Hepatocyte (in vitro differentiated cells): Measurements from ENCODE around the gene ASIC2. TPM values are rescaled to one million over a fixed set of nuclear protein-coding genes. Genes with fewer than 3 reads are reported as not detected.

ENCODE experiments used
- DNase-seq: peaks from one replicate; pipeline ENCODE4 v3.0.0-alpha.2; 2016; ENCODE audit warnings: low spot score
- H2AFZ ChIP-seq: fragments of 200-600 bp; sonication (generic); 2 replicates; pipeline ENCODE4 v1.6.0; 2016; ENCODE audit warnings: antibody characterized with exemption, mild to moderate bottlenecking
- H3K27ac ChIP-seq: fragments of 200-600 bp; sonication (generic); 2 replicates; pipeline ENCODE4 v1.5.1; 2016; ENCODE audit warnings: mild to moderate bottlenecking
- H3K27me3 ChIP-seq: fragments of 200-600 bp; sonication (generic); 2 replicates; pipeline ENCODE4 v1.6.1; 2016
- H3K36me3 ChIP-seq: fragments of 200-600 bp; sonication (generic); replicated peaks from 2 replicates; pipeline ENCODE4 v1.5.1; 2016; ENCODE audit warnings: low read depth; ENCODE audit not compliant: insufficient read depth
- H3K4me1 ChIP-seq: fragments of 200-600 bp; sonication (generic); 2 replicates; pipeline ENCODE4 v1.5.1; 2016; ENCODE audit warnings: mild to moderate bottlenecking, moderate library complexity; ENCODE audit not compliant: insufficient read depth
- H3K4me2 ChIP-seq: fragments of 200-600 bp; sonication (generic); 2 replicates; pipeline ENCODE4 v1.6.0; 2016
- H3K4me3 ChIP-seq: fragments of 200-600 bp; sonication (generic); 2 replicates; pipeline ENCODE4 v1.5.1; 2016; ENCODE audit warnings: mild to moderate bottlenecking
- H3K79me2 ChIP-seq: fragments of 200-600 bp; sonication (generic); 2 replicates; pipeline ENCODE4 v1.6.0; 2017; ENCODE audit warnings: mild to moderate bottlenecking
- H3K9me2 ChIP-seq: fragments of 200-600 bp; sonication (generic); replicated peaks from 2 replicates; pipeline ENCODE4 v1.6.0; 2017; ENCODE audit warnings: mild to moderate bottlenecking; ENCODE audit not compliant: insufficient read depth
- H3K9me3 ChIP-seq: fragments of 200-600 bp; sonication (generic); 2 replicates; pipeline ENCODE4 v1.5.1; 2016; ENCODE audit warnings: low read depth, mild to moderate bottlenecking
- H4K20me1 ChIP-seq: fragments of 200-600 bp; sonication (generic); 2 replicates; pipeline ENCODE4 v1.6.0; 2016; ENCODE audit warnings: mild to moderate bottlenecking; ENCODE audit not compliant: insufficient read depth, poor library complexity, severe bottlenecking
- CTCF ChIP-seq: fragments of 200-600 bp; sonication (generic); IDR thresholded peaks from 2 replicates; pipeline ENCODE4 v1.5.1; 2016; ENCODE audit warnings: antibody characterized with exemption, mild to moderate bottlenecking; ENCODE audit not compliant: poor library complexity
- EZH2 ChIP-seq: fragments of 200-600 bp; sonication (generic); IDR thresholded peaks from 2 replicates; pipeline ENCODE4 v1.6.1; 2016; ENCODE audit warnings: antibody characterized with exemption, mild to moderate bottlenecking, borderline replicate concordance
- EZH2phosphoT487 ChIP-seq: fragments of 200-600 bp; sonication (generic); IDR thresholded peaks from one replicate; pipeline ENCODE4 v1.6.1; 2018; ENCODE audit warnings: antibody characterized with exemption, mild to moderate bottlenecking, low read depth, moderate library complexity; ENCODE audit not compliant: unreplicated experiment, severe bottlenecking
- WGBS: methylation state at CpG from one replicate; pipeline ENCODE4 v1.1.6; 2016; ENCODE audit warnings: low lambda C conversion rate; ENCODE audit errors: missing lambda C conversion rate; 5-methylcytosine and 5-hydroxymethylcytosine counted together
- polyA plus RNA-seq: library from polyadenylated mRNA; unstranded; fragments of >200 nt; fragmentation: Nextera tagmentation; extraction: Ambion mirVana; gene quantifications from 2 replicates; pipeline ENCODE4 v1.2.1, GENCODE V29; 2016
- total RNA-seq: library from RNA; depleted of rRNA; stranded (reverse); fragments of >200 nt; gene quantifications from 2 replicates; pipeline ENCODE4 v1.2.3, GENCODE V29; 2014

Gene ASIC2
- total and polyA plus RNA-seq, 2 experiments from 2014 or later: 2.3 to 3.3 TPM

- H3K4me2 ChIP-seq: no peak overlapping the region
- WGBS: 71% methylated on average over 3 of the region's 3 CpGs
- no peaks in the 10 kb centered on the region for H3K4me1 ChIP-seq
- H3K79me2 ChIP-seq: no peaks in the 10 kb centered on the region
- no peaks in the 10 kb centered on the region for H3K36me3 ChIP-seq
- H3K4me3 ChIP-seq: no peak overlapping the region
- no peaks in the 10 kb centered on the region for H3K27me3 ChIP-seq
- no peaks in the 10 kb centered on the region for H3K9me2 ChIP-seq
- H3K27ac ChIP-seq: no peak overlapping the region
- H2AFZ ChIP-seq: no peak overlapping the region
- TF ChIP-seq EZH2: no peak
- H3K9me3 ChIP-seq: no peaks in the 10 kb centered on the region
- no peak for DNase-seq
- no peaks in the 10 kb centered on the region for H4K20me1 ChIP-seq
These were observed 268.2 kb downstream of the ASIC2 start for GRCh38 chr17:33024688-33025486.

- Histone ChIP-seq H2AFZ (no peak overlapping the region), H3K4me3 (no peak overlapping the region), H3K9me3 (no peaks in the 10 kb centered on the region), H3K27ac (no peak overlapping the region), H3K36me3 (no peaks in the 10 kb centered on the region), H3K4me1 (no peaks in the 10 kb centered on the region), H4K20me1 (no peaks in the 10 kb centered on the region), H3K79me2 (no peaks in the 10 kb centered on the region), H3K27me3 (no peaks in the 10 kb centered on the region), H3K4me2 (no peak overlapping the region), H3K9me2 (no peaks in the 10 kb centered on the region)
- 77% methylated on average over 3 of the region's 3 CpGs for WGBS
- no peak for DNase-seq
- TF ChIP-seq CTCF (no peak), EZH2phosphoT487 (no peak)
These were observed 269.3 kb downstream of the ASIC2 start for GRCh38 chr17:33023790-33024189.

GRCh38 chr17:33021731-33022408 lies 271.2 kb downstream of the ASIC2 start:
- no peak overlapping the region for H3K27ac ChIP-seq
- no peak overlapping the region for H3K4me2 ChIP-seq
- H4K20me1 ChIP-seq: no peaks in the 10 kb centered on the region
- WGBS: 73% methylated on average over 12 of the region's 12 CpGs
- no peak overlapping the region for H2AFZ ChIP-seq
- no peak overlapping the region for H3K4me3 ChIP-seq
- H3K9me2 ChIP-seq: no peaks in the 10 kb centered on the region
- H3K4me1 ChIP-seq: no peaks in the 10 kb centered on the region
- TF ChIP-seq EZH2 (no peak), EZH2phosphoT487 (no peak), CTCF (no peak)
- H3K36me3 ChIP-seq: no peaks in the 10 kb centered on the region
- no peaks in the 10 kb centered on the region for H3K79me2 ChIP-seq
- H3K9me3 ChIP-seq: no peaks in the 10 kb centered on the region
- no peak for DNase-seq
- H3K27me3 ChIP-seq: no peaks in the 10 kb centered on the region

GRCh38 chr17:33019161-33019890 lies 273.8 kb downstream of the ASIC2 start:
- H3K36me3 ChIP-seq: no peaks in the 10 kb centered on the region
- WGBS: 88% methylated on average over 16 of the region's 17 CpGs

More at GRCh38 chr17:33019161-33019890, 273.8 kb downstream of the ASIC2 start:
- Histone ChIP-seq H3K4me3 (no peak overlapping the region), H3K79me2 (no peaks in the 10 kb centered on the region), H3K4me2 (no peak overlapping the region), H3K9me3 (no peaks in the 10 kb centered on the region), H2AFZ (no peak overlapping the region), H3K27ac (no peak overlapping the region), H4K20me1 (no peaks in the 10 kb centered on the region), H3K27me3 (no peaks in the 10 kb centered on the region), H3K4me1 (no peaks in the 10 kb centered on the region), H3K9me2 (no peaks in the 10 kb centered on the region)
- no peak for DNase-seq
- TF ChIP-seq EZH2: no peak
- no peak for TF ChIP-seq CTCF
- TF ChIP-seq EZH2phosphoT487: no peak
